Left lobe of liver (tissue), 2 donors: ENCODE results near the gene LRRIQ3. TPM values are rescaled to one million over a fixed set of nuclear protein-coding genes. Genes with fewer than 3 reads are reported as not detected.
"Not testable (repeated sequence)": the region's sequence is repeated elsewhere in the genome, so short reads cannot be mapped to it uniquely, and the experiment has no call there.

Experiments
- ATAC-seq: fragments of 200-7000 bp; cut with Tn5 transposase; one replicate; pipeline ENCODE4 v1.9.1; 2020; ENCODE audit warnings: mild to moderate bottlenecking, moderate library complexity
- DNase-seq: peaks from one replicate; pipeline ENCODE4 v3.0.0-alpha.2; 2020; ENCODE audit warnings: low spot score
- total RNA-seq: library from RNA; stranded (reverse); gene quantifications from one replicate; pipeline ENCODE4 v1.2.1, GENCODE V29; 2021
- donor health status: DM: no; HTN: no; CAD: no; lungs with moderate emphysema.
- donor health status: DM: no; HTN: yes; CAD: no.

LRRIQ3 gene, protein sequence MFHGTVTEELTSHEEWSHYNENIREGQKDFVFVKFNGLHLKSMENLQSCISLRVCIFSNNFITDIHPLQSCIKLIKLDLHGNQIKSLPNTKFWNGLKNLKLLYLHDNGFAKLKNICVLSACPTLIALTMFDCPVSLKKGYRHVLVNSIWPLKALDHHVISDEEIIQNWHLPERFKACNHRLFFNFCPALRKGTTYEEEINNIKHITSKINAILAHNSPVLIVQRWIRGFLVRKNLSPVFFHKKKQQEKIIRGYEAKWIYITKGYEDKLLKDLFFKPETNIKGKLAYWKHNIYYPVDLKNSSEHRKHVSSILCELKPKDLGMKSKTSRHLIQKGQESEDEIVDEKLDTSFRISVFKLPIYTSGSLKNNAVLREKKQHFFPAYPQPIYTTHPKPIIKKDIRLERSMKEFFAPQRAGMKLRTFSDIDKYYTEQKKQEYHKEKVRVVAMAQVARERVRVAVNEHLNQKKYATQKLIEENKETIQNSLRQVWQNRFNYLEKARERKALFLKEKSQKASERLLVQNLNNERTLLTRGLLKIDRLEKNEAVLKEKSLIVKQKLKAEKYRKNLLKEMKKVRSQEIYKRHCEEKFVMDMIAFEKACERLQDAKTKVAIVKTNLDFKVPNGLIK
- total RNA-seq = 0.30 TPM

GRCh38 chr1:74197657-74198552, at the start of gene LRRIQ3, which contains the start of gene FPGT:
Gene LRRIQ3, minus strand, starts transcription at chr1:74198176. Its CDS starts 14,492 bp downstream, at chr1:74183684.
Gene FPGT, plus strand, starts transcription at chr1:74198242. Its CDS starts 37 bp downstream, at chr1:74198279.
- DNase-seq = peak; percentile 96
- peak; percentile 100 for ATAC-seq

- ATAC-seq (no peak), DNase-seq (no peak)
Observed at GRCh38 chr1:74246315-74246714, 48.3 kb upstream of the LRRIQ3 start.

- ATAC-seq (no peak), DNase-seq (no peak)
Observed at GRCh38 chr1:74245168-74245772, 47.3 kb upstream of the LRRIQ3 start.

DNA sequence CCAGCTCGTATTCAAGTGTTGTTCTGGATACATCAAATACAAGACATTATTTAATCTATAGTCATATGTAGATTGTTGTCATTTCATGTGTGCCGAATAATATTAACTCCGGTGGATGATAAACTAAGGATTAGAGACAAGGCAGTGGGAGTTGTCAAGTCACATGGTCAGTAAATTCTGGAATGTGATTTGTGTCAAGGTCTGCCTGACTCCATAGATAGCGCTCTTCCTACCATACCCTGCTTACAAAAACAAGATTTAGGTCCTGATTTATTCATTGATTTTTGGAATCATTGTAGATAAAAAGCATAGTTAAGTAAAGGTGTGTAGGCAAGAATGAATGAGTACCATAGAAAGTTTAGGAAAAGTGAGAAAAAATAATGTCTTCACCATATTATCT, 39.8 kb upstream of the LRRIQ3 start:
- no peak for ATAC-seq

GRCh38 chr1:74237035-74237434, 39.1 kb upstream of the LRRIQ3 start:
- DNase-seq = no peak
- ATAC-seq = no peak

More for the DNA sequence above, 39.8 kb upstream of the LRRIQ3 start:
- DNase-seq = no peak

DNA sequence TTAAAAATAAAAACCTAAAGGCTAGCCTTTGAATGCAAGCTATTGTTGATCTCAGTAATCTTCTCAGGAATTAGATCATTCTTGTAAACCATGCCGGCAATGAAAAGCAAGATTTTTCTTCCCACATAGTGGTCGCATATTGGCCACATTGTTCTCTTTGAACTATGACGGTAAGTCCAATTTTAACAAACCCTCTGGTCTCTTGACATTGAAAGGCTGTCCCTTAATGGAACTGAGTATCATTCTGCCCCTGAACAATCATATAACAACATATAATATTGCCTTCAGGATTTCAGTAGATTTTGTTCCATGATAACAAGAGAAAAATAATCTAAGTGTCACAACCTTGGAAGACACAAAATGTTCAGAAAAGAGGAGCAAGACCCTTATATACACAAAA, 38.5 kb upstream of the LRRIQ3 start:
- ATAC-seq = no peak
- no peak for DNase-seq

GRCh38 chr1:74235153-74235552, 37.2 kb upstream of the LRRIQ3 start, which contains the start of gene TNNI3K:
Gene TNNI3K, plus strand, starts transcription at chr1:74235387. Its CDS starts 65 bp downstream, at chr1:74235452.
- no peak for ATAC-seq
- no peak for DNase-seq

GRCh38 chr1:74223453-74223852, 25.5 kb upstream of the LRRIQ3 start:
- DNase-seq (no peak), ATAC-seq (no peak)

- ATAC-seq (no peak), DNase-seq (no peak)
Observed at GRCh38 chr1:74222701-74223100, 24.7 kb upstream of the LRRIQ3 start.

DNA sequence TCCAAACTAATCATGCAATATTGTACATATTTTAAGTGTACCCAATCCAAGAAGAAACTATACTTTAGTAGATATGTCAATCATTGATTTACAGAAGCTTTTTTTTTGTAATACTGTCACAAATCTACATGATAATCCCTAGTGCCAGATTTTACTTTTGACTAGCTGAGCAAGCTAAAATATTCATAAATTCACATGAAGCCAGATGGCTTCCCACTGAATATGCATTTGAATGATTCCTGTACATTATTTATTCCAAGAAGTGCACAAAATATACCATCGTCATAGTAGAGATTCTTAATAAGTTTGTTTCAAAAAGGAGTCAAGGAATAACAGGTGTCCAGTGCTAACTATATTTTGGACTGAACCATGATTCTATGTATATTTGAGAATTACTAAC, 17.3 kb upstream of the LRRIQ3 start:
- ATAC-seq = no peak

DNA sequence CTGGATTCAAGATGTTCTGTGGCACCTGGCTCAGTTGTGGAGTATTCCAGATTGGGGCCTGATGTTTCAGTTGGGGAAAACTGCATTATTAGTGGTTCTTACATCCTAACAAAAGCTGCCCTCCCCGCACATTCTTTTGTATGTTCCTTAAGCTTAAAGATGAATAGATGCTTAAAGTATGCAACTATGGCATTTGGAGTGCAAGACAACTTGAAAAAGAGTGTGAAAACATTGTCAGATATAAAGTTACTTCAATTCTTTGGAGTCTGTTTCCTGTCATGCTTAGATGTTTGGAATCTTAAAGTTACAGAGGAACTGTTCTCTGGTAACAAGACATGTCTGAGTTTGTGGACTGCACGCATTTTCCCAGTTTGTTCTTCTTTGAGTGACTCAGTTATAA, 7.3 kb upstream of the LRRIQ3 start:
- DNase-seq (no peak), ATAC-seq (no peak)

More for the DNA sequence above, 17.3 kb upstream of the LRRIQ3 start:
- no peak for DNase-seq

DNA sequence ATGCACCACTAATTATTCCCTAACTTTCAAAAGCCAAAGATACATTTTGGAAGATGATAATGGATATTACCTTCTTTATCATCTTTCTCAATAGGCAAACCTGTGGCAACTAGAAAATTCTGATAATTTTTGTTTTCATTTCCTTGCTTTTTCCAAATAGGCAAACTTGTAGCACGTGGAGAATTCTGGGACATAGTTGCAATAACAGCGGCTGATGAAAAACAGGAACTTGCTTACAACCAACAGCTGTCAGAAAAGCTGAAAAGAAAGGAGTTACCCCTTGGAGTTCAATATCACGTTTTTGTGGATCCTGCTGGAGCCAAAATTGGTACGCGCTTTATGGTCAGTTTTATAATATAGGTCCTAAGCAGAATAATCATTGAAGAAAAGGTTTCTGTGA, 1.5 kb upstream of the LRRIQ3 start:
- ATAC-seq = no peak
- no peak for DNase-seq

GRCh38 chr1:74197255-74197654, 721 bp downstream of the LRRIQ3 start:
- no peak for ATAC-seq
- no peak for DNase-seq

- ATAC-seq = no peak
- no peak for DNase-seq
Observed at GRCh38 chr1:74195339-74195738, 2.6 kb downstream of the LRRIQ3 start.

- ATAC-seq = no peak
Observed at GRCh38 chr1:74193908-74194307, 4.1 kb downstream of the LRRIQ3 start.

GRCh38 chr1:74180490-74180889, 17.5 kb downstream of the LRRIQ3 start:
- no peak for DNase-seq
- peak; percentile 44 for ATAC-seq

More at GRCh38 chr1:74193908-74194307, 4.1 kb downstream of the LRRIQ3 start:
- DNase-seq = no peak

GRCh38 chr1:74174423-74174822, 23.6 kb downstream of the LRRIQ3 start:
- DNase-seq, ATAC-seq: not testable (repeated sequence)

GRCh38 chr1:74162333-74162732, 35.6 kb downstream of the LRRIQ3 start:
- no peak for ATAC-seq
- no peak for DNase-seq

DNA sequence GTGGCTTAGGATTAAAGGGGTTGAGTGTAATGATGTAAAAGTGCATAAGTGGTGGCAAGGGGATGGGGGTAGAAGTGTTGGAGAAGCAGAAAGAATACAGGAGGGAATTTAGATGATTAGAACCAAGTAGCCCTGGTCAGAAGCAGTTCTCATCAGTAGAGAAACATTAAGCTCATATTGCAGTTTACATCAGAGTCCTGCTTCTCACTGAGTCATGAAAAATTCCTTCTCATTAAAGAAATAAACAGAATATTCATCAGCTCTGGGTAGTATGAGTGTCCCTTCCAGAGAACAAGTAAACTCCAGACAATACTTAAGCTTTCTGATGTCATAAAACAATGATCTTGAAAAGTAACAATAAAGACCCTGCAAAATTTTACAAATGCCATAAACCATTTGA, 36.5 kb downstream of the LRRIQ3 start:
- DNase-seq (no peak), ATAC-seq (no peak)

- no peak for ATAC-seq
- no peak for DNase-seq
Observed at GRCh38 chr1:74160046-74160445, 37.9 kb downstream of the LRRIQ3 start.

- ATAC-seq = no peak
- DNase-seq = no peak
Observed at GRCh38 chr1:74145086-74145485, 52.9 kb downstream of the LRRIQ3 start.
